Measurements from ENCODE around the gene WDR70.
A peak's percentile ranks its signal among the peaks of the same experiment; 100 is the strongest.
"Not testable (repeated sequence)": the region's sequence is repeated elsewhere in the genome, so short reads cannot be mapped to it uniquely, and the experiment has no call there.

The WDR70 gene

GRCh38 chr5:37379100-37379628 is at the start of gene WDR70:
WDR70 (plus strand) TSS chr5:37379318; CDS start chr5:37379368, 50 bp downstream.
- peak; percentile 82 for FAIRE-seq

GRCh38 chr5:37334754-37335153 is 44.4 kb upstream of the WDR70 start:
- not testable (repeated sequence) for FAIRE-seq

- not testable (repeated sequence) for FAIRE-seq
Observed at GRCh38 chr5:37342741-37343140, 36.4 kb upstream of the WDR70 start.

GRCh38 chr5:37355161-37355560 is 24.0 kb upstream of the WDR70 start:
- no peak for FAIRE-seq

- FAIRE-seq, result no peak
Observed at GRCh38 chr5:37370550-37370863, 8.6 kb upstream of the WDR70 start.

- peak; percentile 97 for FAIRE-seq
Observed at GRCh38 chr5:37370864-37371726, 8.0 kb upstream of the WDR70 start, which contains the start of gene NUP155. NUP155 (minus strand) TSS chr5:37371106; CDS start chr5:37370977, 129 bp downstream.

GRCh38 chr5:37375091-37375490 is 4.0 kb upstream of the WDR70 start:
- FAIRE-seq, result no peak

GRCh38 chr5:37378066-37378465 is 1.1 kb upstream of the WDR70 start:
- not testable (repeated sequence) for FAIRE-seq

- FAIRE-seq, result no peak
Observed at GRCh38 chr5:37391591-37391990, 12.5 kb downstream of the WDR70 start.

GRCh38 chr5:37396352-37396751 is 17.2 kb downstream of the WDR70 start:
- no peak for FAIRE-seq

GRCh38 chr5:37400501-37400900 is 21.4 kb downstream of the WDR70 start:
- FAIRE-seq, result no peak

- no peak for FAIRE-seq
Observed at GRCh38 chr5:37412515-37412914, 33.4 kb downstream of the WDR70 start.

GRCh38 chr5:37415456-37415855 is 36.3 kb downstream of the WDR70 start:
- FAIRE-seq, result not testable (repeated sequence)

GRCh38 chr5:37417347-37417746 is 38.2 kb downstream of the WDR70 start:
- FAIRE-seq, result no peak

GRCh38 chr5:37424441-37424840 is 45.3 kb downstream of the WDR70 start:
- no peak for FAIRE-seq

GRCh38 chr5:37428044-37428443 is 48.9 kb downstream of the WDR70 start:
- FAIRE-seq, result no peak

- FAIRE-seq, result no peak
Observed at GRCh38 chr5:37435261-37435660, 56.1 kb downstream of the WDR70 start.

- FAIRE-seq, result no peak
Observed at GRCh38 chr5:37436146-37436934, 57.2 kb downstream of the WDR70 start.

GRCh38 chr5:37437711-37438110 is 58.6 kb downstream of the WDR70 start:
- FAIRE-seq, result no peak

- FAIRE-seq, result not testable (repeated sequence)
Observed at GRCh38 chr5:37445783-37446182, 66.7 kb downstream of the WDR70 start.

GRCh38 chr5:37448941-37449340 is 69.8 kb downstream of the WDR70 start:
- no peak for FAIRE-seq

GRCh38 chr5:37451991-37452390 is 72.9 kb downstream of the WDR70 start:
- not testable (repeated sequence) for FAIRE-seq

- not testable (repeated sequence) for FAIRE-seq
Observed at GRCh38 chr5:37453252-37453651, 74.1 kb downstream of the WDR70 start.
